Measurements from ENCODE around the gene HSPA9. TPM values are rescaled to one million over a fixed set of nuclear protein-coding genes. Genes with fewer than 3 reads are reported as not detected.

Gene HSPA9
- total and polyA plus RNA-seq, 2 donors (not counting 1 experiment from before 2014, with no cell fraction given), result 66.5 to 139 TPM

DNA sequence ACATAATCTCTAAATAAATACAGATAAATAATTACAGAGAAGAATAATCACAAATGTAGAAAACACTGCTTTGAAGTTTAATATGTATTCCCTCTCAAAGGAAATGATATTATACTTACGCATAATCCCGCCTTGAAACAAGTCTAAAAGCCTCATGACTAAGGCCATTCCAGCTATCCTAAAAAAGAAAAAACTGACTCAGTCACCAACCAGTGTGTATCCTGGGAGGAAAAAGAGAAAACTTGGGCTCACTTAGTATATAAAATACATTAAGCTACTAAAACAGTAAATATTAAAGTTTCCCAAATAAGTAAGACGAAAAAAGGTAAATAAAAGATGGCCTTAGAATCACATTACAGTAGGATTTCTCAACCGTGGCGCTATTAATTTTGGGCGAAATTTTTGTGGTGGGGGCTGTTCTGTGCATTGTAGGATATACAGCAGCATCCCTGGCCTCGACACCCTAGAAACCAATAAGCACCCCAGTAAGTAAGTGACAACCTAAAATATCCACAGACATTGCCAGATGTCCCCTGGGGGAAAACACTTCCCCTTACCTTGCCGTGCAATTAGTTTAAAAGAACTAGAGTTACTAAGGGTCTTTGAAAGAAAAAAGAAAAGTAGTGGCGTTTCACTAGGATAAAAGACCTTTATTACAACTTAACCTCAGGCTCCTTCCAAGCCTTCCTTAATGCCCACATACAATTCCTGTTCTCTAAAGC, 1.1 kb downstream of the HSPA9 start:
- H3K27ac Mint-ChIP-seq, result peak overlapping the region; percentile 100
- peaks cover 25% of the 10 kb centered on the region for H3K4me1 Mint-ChIP-seq
- no peaks in the 10 kb centered on the region for H3K27me3 Mint-ChIP-seq
- ATAC-seq (ENCODE audit: low read depth), result no peak
- H3K4me3 Mint-ChIP-seq, result peak overlapping the region; percentile 96
- intact Hi-C loops (cut with micrococcal nuclease), result loop anchor here (10.0 kb wide), 2 partner anchors 539 to 819 kb away; partner anchors contain the start of genes FAM13B and HNRNPA0
- Histone ChIP-seq H3K36me3 (replicated peaks in 1 of 2; ENCODE audit: control extremely low read depth in 1 of 2, control insufficient read depth in 1 of 2, extremely low read depth in 1 of 2, insufficient read depth in 2 of 2, low read length in 1 of 2) (peaks cover 0 to 41% of the 10 kb centered on the region in 2 experiments), H3K9me3 (ENCODE audit: control extremely low read depth in 1 of 3, control insufficient read depth in 2 of 3, insufficient read depth in 1 of 3, low read length in 2 of 3) (no peaks in the 10 kb centered on the region), H3K27ac (ENCODE audit: low read length in 2 of 2) (peak overlapping the region; percentile 99 to 100), H3K4me2 (replicated peaks; ENCODE audit: low read depth, low read length, poor library complexity, severe bottlenecking) (peak overlapping the region; percentile 80), H3K27me3 (replicated peaks in 1 of 4; ENCODE audit: control extremely low read depth in 1 of 4, control insufficient read depth in 3 of 4, insufficient read depth in 4 of 4, low read length in 3 of 4) (no peaks in the 10 kb centered on the region), H3K4me3 (ENCODE audit: control extremely low read depth in 1 of 5, extremely low read depth in 1 of 5, insufficient read depth in 1 of 5, low read depth in 2 of 5, low read length in 4 of 5) (peak overlapping the region; percentile 80 to 98 (median 96)), H4K20me1 (ENCODE audit: control insufficient read depth, insufficient read depth, low read length, poor library complexity, severe bottlenecking) (peaks cover 22% of the 10 kb centered on the region), H3K79me2 (ENCODE audit: control insufficient read depth, insufficient read depth, low read length) (peaks cover 53% of the 10 kb centered on the region), H3K9ac (ENCODE audit: low read length) (peak overlapping the region; percentile 97), H3K4me1 (ENCODE audit: control insufficient read depth in 2 of 2, insufficient read depth in 2 of 2, low read length in 2 of 2) (peaks cover 16% of the 10 kb centered on the region in 2 donors), H2AFZ (ENCODE audit: insufficient read depth, low read depth, low read length, poor library complexity, severe bottlenecking) (no peak overlapping the region)
- TF ChIP-seq, protein P1, sequence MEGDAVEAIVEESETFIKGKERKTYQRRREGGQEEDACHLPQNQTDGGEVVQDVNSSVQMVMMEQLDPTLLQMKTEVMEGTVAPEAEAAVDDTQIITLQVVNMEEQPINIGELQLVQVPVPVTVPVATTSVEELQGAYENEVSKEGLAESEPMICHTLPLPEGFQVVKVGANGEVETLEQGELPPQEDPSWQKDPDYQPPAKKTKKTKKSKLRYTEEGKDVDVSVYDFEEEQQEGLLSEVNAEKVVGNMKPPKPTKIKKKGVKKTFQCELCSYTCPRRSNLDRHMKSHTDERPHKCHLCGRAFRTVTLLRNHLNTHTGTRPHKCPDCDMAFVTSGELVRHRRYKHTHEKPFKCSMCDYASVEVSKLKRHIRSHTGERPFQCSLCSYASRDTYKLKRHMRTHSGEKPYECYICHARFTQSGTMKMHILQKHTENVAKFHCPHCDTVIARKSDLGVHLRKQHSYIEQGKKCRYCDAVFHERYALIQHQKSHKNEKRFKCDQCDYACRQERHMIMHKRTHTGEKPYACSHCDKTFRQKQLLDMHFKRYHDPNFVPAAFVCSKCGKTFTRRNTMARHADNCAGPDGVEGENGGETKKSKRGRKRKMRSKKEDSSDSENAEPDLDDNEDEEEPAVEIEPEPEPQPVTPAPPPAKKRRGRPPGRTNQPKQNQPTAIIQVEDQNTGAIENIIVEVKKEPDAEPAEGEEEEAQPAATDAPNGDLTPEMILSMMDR (IDR thresholded peaks at IDR 0.05), result no peak
- no peak for TF ChIP-seq EZH2 (IDR thresholded peaks at IDR 0.05; ENCODE audit: borderline replicate concordance, insufficient read depth, low read depth, low read length, poor library complexity, severe bottlenecking)
- no peaks in the 10 kb centered on the region for H3K9me3 Mint-ChIP-seq (ENCODE audit: insufficient read depth)
- peak; percentile 51 for DNase-seq
- ChIA-PET POLR2A (interaction anchor here (0.7 kb wide), 1 partner anchor 76 kb away, joined by 3 read pairs; no protein-coding TSS in a partner anchor), CTCF (interaction anchor here (1.1 to 2.7 kb wide), 3 partner anchors 19 to 31 kb away, joined by 4 to 23 read pairs (median 8); partner anchors contain the start of gene ETF1)
- no CpG with 5 or more reads among the region's 9 CpGs for WGBS (ENCODE audit: insufficient coverage)

DNA sequence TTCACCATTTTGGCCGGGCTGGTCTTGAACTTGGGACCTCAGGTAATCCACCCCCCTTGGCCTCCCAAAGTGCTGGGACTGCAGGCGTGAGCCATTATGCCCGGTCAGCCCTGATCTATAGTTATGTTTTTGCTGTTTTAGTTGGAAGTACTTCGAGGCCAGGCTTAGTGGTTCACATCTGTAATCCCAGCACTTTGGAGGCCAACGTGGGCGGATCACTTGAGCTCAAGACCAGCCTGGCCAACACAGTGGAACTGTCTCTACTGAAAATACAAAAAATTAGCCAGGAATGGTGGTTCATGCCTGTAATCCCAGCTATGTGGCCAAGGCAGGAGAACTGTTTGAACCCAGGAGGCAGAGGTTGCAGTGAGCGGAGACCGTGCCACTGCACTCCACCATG, 2.0 kb downstream of the HSPA9 start:
- DNase-seq, result no peak
- H3K27ac ChIP-seq (ENCODE audit: low read length in 2 of 2), result peak overlapping the region in 1 of 2 donors; percentile 100
- intact Hi-C loops (cut with micrococcal nuclease), result loop anchor here (10.0 kb wide), 2 partner anchors 538 to 818 kb away; partner anchors contain the start of genes FAM13B and HNRNPA0
- no peaks in the 10 kb centered on the region for H3K27me3 ChIP-seq (replicated peaks in 1 of 4; ENCODE audit: control extremely low read depth in 1 of 4, control insufficient read depth in 3 of 4, insufficient read depth in 4 of 4, low read length in 3 of 4)
- ChIA-PET POLR2A (interaction anchor here (0.7 kb wide), 1 partner anchor 76 kb away, joined by 3 read pairs; no protein-coding TSS in a partner anchor), CTCF (interaction anchor here (1.1 to 2.7 kb wide), 2 partner anchors 18 to 30 kb away, joined by 4 to 23 read pairs; partner anchors contain the start of gene ETF1)
- Mint-ChIP-seq H3K27ac (no peak overlapping the region), H3K4me3 (no peak overlapping the region), H3K9me3 (ENCODE audit: insufficient read depth) (no peaks in the 10 kb centered on the region), H3K27me3 (no peaks in the 10 kb centered on the region), H3K4me1 (peaks cover 30% of the 10 kb centered on the region)
- H3K9ac ChIP-seq (ENCODE audit: low read length), result no peak overlapping the region
- peaks cover 22% of the 10 kb centered on the region for H4K20me1 ChIP-seq (ENCODE audit: control insufficient read depth, insufficient read depth, low read length, poor library complexity, severe bottlenecking)
- no peak for TF ChIP-seq EZH2 (IDR thresholded peaks at IDR 0.05; ENCODE audit: borderline replicate concordance, insufficient read depth, low read depth, low read length, poor library complexity, severe bottlenecking)
- TF ChIP-seq, protein P1 (IDR thresholded peaks at IDR 0.05), result no peak
- peaks cover 16% of the 10 kb centered on the region in 2 donors for H3K4me1 ChIP-seq (ENCODE audit: control insufficient read depth in 2 of 2, insufficient read depth in 2 of 2, low read length in 2 of 2)
- no peak overlapping the region for H3K4me2 ChIP-seq (replicated peaks; ENCODE audit: low read depth, low read length, poor library complexity, severe bottlenecking)
- H3K9me3 ChIP-seq (ENCODE audit: control extremely low read depth in 1 of 3, control insufficient read depth in 2 of 3, insufficient read depth in 1 of 3, low read length in 2 of 3), result no peaks in the 10 kb centered on the region
- ATAC-seq (ENCODE audit: low read depth), result no peak
- peaks cover 58% of the 10 kb centered on the region for H3K79me2 ChIP-seq (ENCODE audit: control insufficient read depth, insufficient read depth, low read length)
- WGBS (ENCODE audit: insufficient coverage), result 100% methylated on average over 4 of the region's 8 CpGs
- H2AFZ ChIP-seq (ENCODE audit: insufficient read depth, low read depth, low read length, poor library complexity, severe bottlenecking), result no peak overlapping the region
- H3K36me3 ChIP-seq (replicated peaks in 1 of 2; ENCODE audit: control extremely low read depth in 1 of 2, control insufficient read depth in 1 of 2, extremely low read depth in 1 of 2, insufficient read depth in 2 of 2, low read length in 1 of 2), result peaks cover 0 to 50% of the 10 kb centered on the region in 2 experiments
- H3K4me3 ChIP-seq (ENCODE audit: control extremely low read depth in 1 of 5, extremely low read depth in 1 of 5, insufficient read depth in 1 of 5, low read depth in 2 of 5, low read length in 4 of 5), result no peak overlapping the region
